Endothelial cell of umbilical vein (primary cell): ENCODE results near the gene OPA3. TPM values are rescaled to one million over a fixed set of nuclear protein-coding genes. Genes with fewer than 3 reads are reported as not detected.

Experiments used
- BruUV-seq: library from RNA; stranded (reverse); fragments of 400-500 nt; replicated peaks from 2 replicates; lab custom pipeline; 2021; lab: Mats Ljungman, UMichigan
- CTCF ChIA-PET: fragments of 300-600, 350-600 bp; sonication (Branson Sonifier 250); formaldehyde crosslinking; loops from one replicate; lab custom pipeline; 2021; ENCODE audit warnings: antibody characterized with exemption, inconsistent platforms; lab: Charles Lee
- POLR2A ChIA-PET: fragments of 300-600, 350-600 bp; sonication (Branson Sonifier 250); formaldehyde crosslinking; loops from one replicate; lab custom pipeline; 2021; ENCODE audit warnings: antibody characterized with exemption, inconsistent platforms; lab: Charles Lee
- DNase-seq: peaks from one replicate; pipeline ENCODE4 v3.0.0-alpha.2; 2011; ENCODE audit warnings: low read depth, low spot score
- FAIRE-seq: peaks from 2 replicates; lab custom pipeline; 2011; peaks lifted over from hg19 to GRCh38; lab: Jason Lieb, UNC
- H2AFZ ChIP-seq: 2 replicates; pipeline ENCODE4 v1.6.0; 2012; ENCODE audit warnings: low read depth, low read length, control low read depth, inconsistent platforms
- H3K27ac ChIP-seq: 2 replicates; pipeline ENCODE4 v1.5.1; 2011; ENCODE audit warnings: low read depth, mild to moderate bottlenecking, control low read depth, low read length, moderate library complexity; ENCODE audit not compliant: insufficient read depth
- H3K27me3 ChIP-seq, 2 experiments: 2 replicates each; pipeline versions ENCODE4 v1.6.0 to v1.6.1; 2011; ENCODE audit warnings: low read length in 2 of 2, mixed read lengths in 1 of 2; ENCODE audit not compliant: control insufficient read depth in 2 of 2, insufficient read depth in 2 of 2
- H3K36me3 ChIP-seq, 2 experiments: 2 replicates in 1 of 2; 3 replicates in 1 of 2; pipeline ENCODE4 v1.5.1; 2011; ENCODE audit warnings: low read length in 2 of 2, mild to moderate bottlenecking in 1 of 2, moderate library complexity in 1 of 2; ENCODE audit not compliant: control insufficient read depth in 2 of 2, insufficient read depth in 2 of 2; ENCODE audit errors: extremely low read depth in 1 of 2
- H3K4me1 ChIP-seq: 3 replicates; pipeline ENCODE4 v1.5.1; 2011; ENCODE audit warnings: mild to moderate bottlenecking, low read length; ENCODE audit not compliant: control insufficient read depth, insufficient read depth; ENCODE audit errors: extremely low read depth
- H3K4me2 ChIP-seq: 2 replicates; pipeline ENCODE4 v1.6.1; 2011; ENCODE audit warnings: low read length, control low read depth, mixed read lengths; ENCODE audit not compliant: insufficient read depth
- H3K4me3 ChIP-seq, 3 experiments: fragments of 200-600 bp in 1 of 3; sonication (generic), shearing (Covaris generic) in 1 of 3; replicated peaks in 1 of 3; 2 replicates each; pipeline ENCODE4 v1.5.1; 2011 to 2016; ENCODE audit warnings: control low read depth in 3 of 3, low read length in 3 of 3, mild to moderate bottlenecking in 2 of 3, inconsistent platforms in 1 of 3, low read depth in 1 of 3, moderate library complexity in 1 of 3; ENCODE audit not compliant: insufficient read depth in 1 of 3
- H3K79me2 ChIP-seq: 2 replicates; pipeline ENCODE4 v1.6.0; 2012; ENCODE audit warnings: low read length, inconsistent platforms; ENCODE audit not compliant: control insufficient read depth, insufficient read depth
- H3K9ac ChIP-seq: replicated peaks from 2 replicates; pipeline ENCODE3; 2011; ENCODE audit warnings: low read length, control low read depth; ENCODE audit not compliant: insufficient read depth; ENCODE audit errors: extremely low read depth
- H3K9me1 ChIP-seq: replicated peaks from 3 replicates; pipeline ENCODE4 v1.6.0; 2011; ENCODE audit warnings: mild to moderate bottlenecking, low read length; ENCODE audit not compliant: control insufficient read depth, insufficient read depth; ENCODE audit errors: extremely low read depth
- H3K9me3 ChIP-seq: replicated peaks from 2 replicates; pipeline ENCODE4 v1.5.1; 2012; ENCODE audit warnings: low read length, inconsistent platforms; ENCODE audit not compliant: control insufficient read depth, insufficient read depth
- H4K20me1 ChIP-seq: replicated peaks from 2 replicates; pipeline ENCODE3; 2011; ENCODE audit warnings: mild to moderate bottlenecking, low read length; ENCODE audit not compliant: control insufficient read depth, insufficient read depth; ENCODE audit errors: extremely low read depth
- CTCF ChIP-seq, 2 donors: IDR thresholded peaks; 1 replicate in 1 of 2; 2 replicates in 1 of 2; pipeline ENCODE4 v1.5.1; 2011; ENCODE audit warnings: low read length in 2 of 2, mild to moderate bottlenecking in 2 of 2, moderate library complexity in 2 of 2, control low read depth in 1 of 2, inconsistent platforms in 1 of 2, low read depth in 1 of 2; ENCODE audit not compliant: insufficient read depth in 1 of 2; ENCODE audit errors: extremely low read depth in 1 of 2
- EZH2 ChIP-seq: IDR thresholded peaks from 2 replicates; pipeline ENCODE4 v1.6.1; 2012; ENCODE audit warnings: borderline replicate concordance, low read depth, mild to moderate bottlenecking, moderate library complexity, low read length, inconsistent platforms; ENCODE audit not compliant: severe bottlenecking
- FOS ChIP-seq: IDR thresholded peaks from 2 replicates; pipeline ENCODE4 v1.6.1; 2011; ENCODE audit warnings: mild to moderate bottlenecking, low read length, moderate library complexity, borderline replicate concordance; ENCODE audit not compliant: insufficient read depth
- GATA2 ChIP-seq: IDR thresholded peaks from 2 replicates; pipeline ENCODE4 v1.7.0; 2011; ENCODE audit warnings: low read depth, mild to moderate bottlenecking, moderate library complexity, mixed read lengths, low read length; ENCODE audit not compliant: insufficient read length, insufficient read depth
- JUN ChIP-seq: IDR thresholded peaks from 2 replicates; pipeline ENCODE4 v1.6.1; 2011; ENCODE audit warnings: borderline replicate concordance, low read depth; ENCODE audit not compliant: insufficient read length, insufficient read depth
- MYC ChIP-seq: IDR thresholded peaks from one replicate; pipeline ENCODE4 v1.6.1; 2011; ENCODE audit warnings: mild to moderate bottlenecking, low read depth, low read length
- POLR2A ChIP-seq: IDR thresholded peaks from 2 replicates; pipeline ENCODE4 v1.6.1; 2012; ENCODE audit warnings: low read depth, mild to moderate bottlenecking, control low read depth, low read length
- POLR2AphosphoS5 ChIP-seq: IDR thresholded peaks from 2 replicates; pipeline ENCODE4 v1.6.1; 2012; ENCODE audit warnings: low read depth, mild to moderate bottlenecking, control low read depth, low read length, moderate library complexity; ENCODE audit not compliant: insufficient read depth
- dilution Hi-C: fragments of 300-500 bp; cut with MboI; formaldehyde crosslinking; loops from one replicate; pipeline ENCODE4 v1.15.0; 2019; ENCODE audit warnings: low sequenced_read_pairs; ENCODE audit not compliant: extremely low pct_ligation_motif_present
- intact Hi-C: fragments of 100-400 bp; cut with micrococcal nuclease; formaldehyde crosslinking; loops from one replicate; pipeline ENCODE4 v1.10.0; 2022
- polyA plus RNA-seq, 4 experiments: library from polyadenylated mRNA; depleted of rRNA in 3 of 4; stranded (reverse) in 3 of 4; unstranded in 1 of 4; fragments of >200 nt; gene quantifications; 2 replicates each; pipeline versions ENCODE4 v1.2.1 to v1.2.3, GENCODE V29; 2011 to 2012; ENCODE audit warnings: missing spikeins in 1 of 4
- total RNA-seq: library from RNA; stranded (reverse); gene quantifications from 2 replicates; pipeline ENCODE4 v1.2.3, GENCODE V29; 2021
- TF ChIP-seq, protein P1 (sequence below): IDR thresholded peaks from 2 replicates; pipeline ENCODE4 v1.6.1; 2011; ENCODE audit not compliant: insufficient read depth, insufficient read length

Gene OPA3
- total and polyA plus RNA-seq, 2 donors (not counting 3 experiments of a cell fraction or from before 2014, with no cell fraction given) = 15.4 to 16.0 TPM

DNA sequence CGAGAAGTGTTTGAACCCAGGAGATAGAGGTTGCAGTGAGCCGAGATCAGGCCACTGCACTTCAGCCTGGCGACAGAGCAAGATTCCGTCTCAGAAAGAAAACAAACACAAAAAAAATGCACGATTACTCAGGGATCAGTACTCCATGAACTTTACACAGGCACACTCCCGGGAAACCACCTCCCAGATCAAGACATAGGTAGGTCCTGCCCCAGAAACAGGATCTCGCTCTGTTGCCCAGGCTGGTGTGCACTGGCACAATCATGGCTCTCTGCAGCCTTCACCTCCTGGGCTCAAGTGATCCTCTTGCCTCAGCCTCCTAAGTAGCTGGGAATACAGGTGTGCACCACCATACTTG is 66.2 kb downstream of the OPA3 start:
- Histone ChIP-seq H3K4me1 (peaks cover 18% of the 10 kb centered on the region), H3K27ac (no peak overlapping the region), H3K4me2 (no peak overlapping the region), H3K36me3 (peaks cover 12 to 18% of the 10 kb centered on the region in 2 experiments), H3K79me2 (peaks cover 40% of the 10 kb centered on the region), H4K20me1 (no peaks in the 10 kb centered on the region), H2AFZ (no peak overlapping the region), H3K4me3 (no peak overlapping the region), H3K9me3 (no peaks in the 10 kb centered on the region), H3K9me1 (no peaks in the 10 kb centered on the region), H3K27me3 (no peaks in the 10 kb centered on the region), H3K9ac (no peak overlapping the region)
- ChIA-PET POLR2A (no interaction called here), CTCF (interaction anchor here (0.9 to 1.3 kb wide), 2 partner anchors 40 to 79 kb away, joined by 3 to 4 read pairs; no protein-coding TSS in a partner anchor)
- no peak for DNase-seq
- no TSS peak for BruUV-seq
- FAIRE-seq = no peak
- TF ChIP-seq MYC (no peak), FOS (no peak), POLR2AphosphoS5 (no peak), JUN (no peak), CTCF (IDR thresholded peaks at IDR 0.05; ENCODE audit: extremely low read depth in 1 of 2, insufficient read depth in 1 of 2, low read depth in 1 of 2, low read length in 2 of 2) (no peak), POLR2A (no peak), EZH2 (no peak), GATA2 (no peak)
- TF ChIP-seq, protein P1, sequence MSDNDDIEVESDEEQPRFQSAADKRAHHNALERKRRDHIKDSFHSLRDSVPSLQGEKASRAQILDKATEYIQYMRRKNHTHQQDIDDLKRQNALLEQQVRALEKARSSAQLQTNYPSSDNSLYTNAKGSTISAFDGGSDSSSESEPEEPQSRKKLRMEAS = no peak
- dilution Hi-C loops (no loop called here), intact Hi-C loops (no loop called here)
